ENCODE measurements around the gene MPDU1.
"Not testable (repeated sequence)": the region's sequence is repeated elsewhere in the genome, so short reads cannot be mapped to it uniquely, and the experiment has no call there.

MPDU1 gene

GRCh38 chr17:7625749-7626148, 42.1 kb downstream of the MPDU1 start:
- WGBS (ENCODE audit: insufficient coverage): 100% methylated on average over 11 of the region's 16 CpGs
- H3K9me3 ChIP-seq (ENCODE audit: control extremely low read depth in 1 of 5, control insufficient read depth in 4 of 5, insufficient read depth in 2 of 5, low read depth in 1 of 5, low read length in 4 of 5); DNase-seq; H3K36me3 ChIP-seq (ENCODE audit: control insufficient read depth in 4 of 4, insufficient read depth in 4 of 4, low read length in 3 of 4); H3K27ac ChIP-seq (ENCODE audit: insufficient read depth in 1 of 2, low read depth in 1 of 2, low read length in 2 of 2, poor library complexity in 1 of 2, severe bottlenecking in 2 of 2); H3K4me3 ChIP-seq (ENCODE audit: control insufficient read depth in 1 of 7, extremely low read depth in 1 of 7, insufficient read depth in 4 of 7, low read depth in 2 of 7, low read length in 6 of 7); H3K27me3 ChIP-seq (replicated peaks in 2 of 5; ENCODE audit: control insufficient read depth in 4 of 5, insufficient read depth in 5 of 5, low read length in 4 of 5); POLR2A ChIA-PET: not testable (repeated sequence)
- peaks cover 0 to 12% (median 10%) of the 10 kb centered on the region in 4 experiments for H3K4me1 ChIP-seq (ENCODE audit: control extremely low read depth in 1 of 4, control insufficient read depth in 4 of 4, insufficient read depth in 4 of 4, low read length in 3 of 4)
- CTCF ChIA-PET: interaction anchor here (1.3 kb wide), 1 partner anchor 62 kb away, joined by 3 read pairs; the partner anchor contains the start of gene TP53

DNA sequence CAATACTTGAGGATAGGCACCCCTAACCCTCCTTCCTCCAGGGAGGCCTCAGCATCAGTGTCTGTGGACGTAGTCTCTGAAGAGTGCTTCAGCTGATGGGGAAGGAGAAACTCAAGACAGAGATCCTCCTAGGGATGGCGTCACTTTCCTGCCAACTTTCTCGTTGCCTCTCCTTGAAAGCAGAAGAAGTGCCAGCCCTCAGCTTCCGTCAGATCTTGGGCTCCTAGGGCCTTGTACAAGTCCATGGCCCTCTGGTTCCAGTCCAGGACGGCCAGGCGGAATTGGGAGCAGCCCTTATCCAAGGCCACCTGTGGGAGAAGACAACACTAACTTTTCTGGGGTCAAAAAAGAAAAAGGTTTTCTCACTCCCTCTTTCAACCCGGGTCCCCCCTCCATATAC, 42.7 kb downstream of the MPDU1 start:
- Histone ChIP-seq H3K36me3 (ENCODE audit: control insufficient read depth in 4 of 4, insufficient read depth in 4 of 4, low read length in 3 of 4) (peaks cover 0 to 5% (median 2%) of the 10 kb centered on the region in 4 experiments), H3K27me3 (replicated peaks in 2 of 5; ENCODE audit: control insufficient read depth in 4 of 5, insufficient read depth in 5 of 5, low read length in 4 of 5) (no peaks in the 10 kb centered on the region), H3K4me1 (ENCODE audit: control extremely low read depth in 1 of 4, control insufficient read depth in 4 of 4, insufficient read depth in 4 of 4, low read length in 3 of 4) (peaks cover 0 to 12% (median 10%) of the 10 kb centered on the region in 4 experiments), H3K9me3 (ENCODE audit: control extremely low read depth in 1 of 5, control insufficient read depth in 4 of 5, insufficient read depth in 2 of 5, low read depth in 1 of 5, low read length in 4 of 5) (no peaks in the 10 kb centered on the region), H3K27ac (ENCODE audit: insufficient read depth in 1 of 2, low read depth in 1 of 2, low read length in 2 of 2, poor library complexity in 1 of 2, severe bottlenecking in 2 of 2) (no peak overlapping the region), H3K4me3 (ENCODE audit: control insufficient read depth in 1 of 7, extremely low read depth in 1 of 7, insufficient read depth in 4 of 7, low read depth in 2 of 7, low read length in 6 of 7) (peak overlapping the region in 3 of 7 experiments; percentile 31 to 89 (median 81))
- POLR2A ChIA-PET: no interaction called here
- no peak for DNase-seq
- 88% methylated on average over 7 of the region's 7 CpGs for WGBS (ENCODE audit: insufficient coverage)
- CTCF ChIA-PET: interaction anchor here (0.6 to 2.8 kb wide), 3 partner anchors 12 to 62 kb away, joined by 3 to 17 read pairs (median 5); partner anchors contain the start of genes FXR2, TP53 and WRAP53

DNA sequence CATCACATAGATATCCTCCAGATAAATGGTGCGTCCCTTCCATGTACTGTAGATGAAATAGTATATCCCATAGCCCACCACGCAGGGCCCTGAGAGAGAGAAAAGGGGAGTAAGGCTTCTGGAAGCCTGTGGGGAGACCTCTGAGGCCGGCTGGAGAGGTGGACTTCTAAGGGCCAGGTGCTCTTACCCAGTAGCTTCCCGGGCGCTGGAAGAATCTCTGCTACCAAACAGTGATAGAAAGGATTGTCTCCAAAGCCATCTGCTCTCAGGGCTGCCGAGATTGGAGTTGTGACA, 43.3 kb downstream of the MPDU1 start:
- CTCF ChIA-PET: interaction anchor here (0.6 to 2.8 kb wide), 5 partner anchors 12 to 61 kb away, joined by 3 to 17 read pairs (median 4); partner anchors contain the start of genes FXR2, TP53 and WRAP53
- Histone ChIP-seq H3K27ac (ENCODE audit: insufficient read depth in 1 of 2, low read depth in 1 of 2, low read length in 2 of 2, poor library complexity in 1 of 2, severe bottlenecking in 2 of 2) (peak overlapping the region; percentile 85 to 93), H3K4me1 (ENCODE audit: control extremely low read depth in 1 of 4, control insufficient read depth in 4 of 4, insufficient read depth in 4 of 4, low read length in 3 of 4) (peaks cover 0 to 12% (median 10%) of the 10 kb centered on the region in 4 experiments), H3K4me3 (ENCODE audit: control insufficient read depth in 1 of 7, extremely low read depth in 1 of 7, insufficient read depth in 4 of 7, low read depth in 2 of 7, low read length in 6 of 7) (peak overlapping the region; percentile 35 to 89 (median 83)), H3K27me3 (replicated peaks in 2 of 5; ENCODE audit: control insufficient read depth in 4 of 5, insufficient read depth in 5 of 5, low read length in 4 of 5) (no peaks in the 10 kb centered on the region), H3K9me3 (ENCODE audit: control extremely low read depth in 1 of 5, control insufficient read depth in 4 of 5, insufficient read depth in 2 of 5, low read depth in 1 of 5, low read length in 4 of 5) (no peaks in the 10 kb centered on the region), H3K36me3 (ENCODE audit: control insufficient read depth in 4 of 4, insufficient read depth in 4 of 4, low read length in 3 of 4) (peaks cover 0 to 5% (median 2%) of the 10 kb centered on the region in 4 experiments)
- WGBS (ENCODE audit: insufficient coverage): 20% methylated on average over 1 of the region's 6 CpGs
- POLR2A ChIA-PET: interaction anchor here (1.0 to 1.7 kb wide), 2 partner anchors 55 to 61 kb away, joined by 3 to 8 read pairs; partner anchors contain the start of genes TP53 and WRAP53
- DNase-seq: no peak

DNA sequence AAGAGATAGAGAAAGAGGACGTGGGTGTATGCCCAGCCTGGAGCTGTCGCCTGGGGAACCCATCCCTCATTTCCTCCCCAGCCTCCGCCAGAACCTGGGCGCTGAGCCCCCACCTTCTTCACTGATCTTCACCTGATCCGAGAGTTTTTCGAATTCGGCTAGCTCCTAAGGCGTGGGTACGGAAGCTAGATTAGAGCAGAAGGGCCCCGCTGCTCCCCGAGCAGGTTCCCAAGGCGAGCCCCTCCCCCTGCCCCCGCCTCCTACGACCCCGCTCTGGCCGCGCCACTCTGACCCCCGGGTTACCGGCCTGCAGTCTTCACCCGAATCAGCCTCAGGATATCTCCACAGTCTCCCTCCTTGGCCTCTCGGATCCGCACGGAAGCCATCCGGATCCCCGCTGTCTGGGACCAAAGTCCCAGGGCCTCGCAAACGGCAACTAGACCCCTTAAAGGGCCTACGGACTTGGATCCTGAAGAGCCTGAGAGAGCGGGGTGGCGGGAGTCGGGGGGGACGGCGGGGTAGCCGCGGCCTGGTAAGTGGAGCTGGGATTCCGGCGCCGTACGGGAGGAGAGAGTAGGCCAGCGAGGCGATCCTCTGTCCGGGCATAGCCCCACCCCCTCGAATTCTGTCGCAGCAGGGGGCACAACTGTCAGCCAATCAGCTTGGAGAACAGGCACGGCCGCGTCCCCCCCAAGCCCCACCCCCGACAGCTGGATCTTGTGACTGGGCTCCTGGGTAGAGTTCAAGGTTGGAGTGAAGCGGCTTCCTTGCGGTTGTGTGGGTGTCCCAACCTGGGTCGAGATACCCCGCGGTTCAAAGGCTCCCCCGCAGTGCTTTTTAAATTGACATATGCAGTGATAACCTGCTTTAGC, 43.8 kb downstream of the MPDU1 start, which contains the start of gene SAT2:
TSS of gene SAT2 (minus strand) at position 572 of the 872 bp plus-strand sequence. CDS start at position 386, 186 bp downstream.
- H3K4me1 ChIP-seq (ENCODE audit: control extremely low read depth in 1 of 4, control insufficient read depth in 4 of 4, insufficient read depth in 4 of 4, low read length in 3 of 4): peaks cover 0 to 12% (median 10%) of the 10 kb centered on the region in 4 experiments
- H3K27me3 ChIP-seq (replicated peaks in 2 of 5; ENCODE audit: control insufficient read depth in 4 of 5, insufficient read depth in 5 of 5, low read length in 4 of 5): no peaks in the 10 kb centered on the region
- WGBS (ENCODE audit: insufficient coverage): under 1% methylated on average over 44 of the region's 54 CpGs
- peak within 1 kb of the TSS; percentile 52 to 89 (median 83) for H3K4me3 ChIP-seq (ENCODE audit: control insufficient read depth in 1 of 7, extremely low read depth in 1 of 7, insufficient read depth in 4 of 7, low read depth in 2 of 7, low read length in 6 of 7)
- DNase-seq: peak; percentile 91 to 95 (median 94)
- POLR2A ChIA-PET: interaction anchor here (0.6 to 1.7 kb wide), 9 partner anchors 12 to 223 kb away, joined by 3 to 10 read pairs (median 4); partner anchors contain the start of genes ATP1B2, POLR2A, TP53 and WRAP53
- peaks cover 0 to 5% (median 2%) of the 10 kb centered on the region in 4 experiments for H3K36me3 ChIP-seq (ENCODE audit: control insufficient read depth in 4 of 4, insufficient read depth in 4 of 4, low read length in 3 of 4)
- H3K9me3 ChIP-seq (ENCODE audit: control extremely low read depth in 1 of 5, control insufficient read depth in 4 of 5, insufficient read depth in 2 of 5, low read depth in 1 of 5, low read length in 4 of 5): no peaks in the 10 kb centered on the region
- CTCF ChIA-PET: interaction anchor here (0.7 to 2.8 kb wide), 9 partner anchors 9 to 90 kb away, joined by 3 to 17 read pairs (median 3); partner anchors contain the start of genes DNAH2, FXR2, TP53 and WRAP53
- peak within 1 kb of the TSS; percentile 85 to 93 for H3K27ac ChIP-seq (ENCODE audit: insufficient read depth in 1 of 2, low read depth in 1 of 2, low read length in 2 of 2, poor library complexity in 1 of 2, severe bottlenecking in 2 of 2)

GRCh38 chr17:7629939-7630571, 46.4 kb downstream of the MPDU1 start, which contains the start of gene SHBG:
SHBG (plus strand) TSS chr17:7630135; CDS start chr17:7630173, 38 bp downstream.
- 97% methylated on average over 9 of the region's 13 CpGs for WGBS (ENCODE audit: insufficient coverage)
- H3K4me3 ChIP-seq (ENCODE audit: control insufficient read depth in 1 of 7, extremely low read depth in 1 of 7, insufficient read depth in 4 of 7, low read depth in 2 of 7, low read length in 6 of 7): no peak within 1 kb of the TSS
- ChIA-PET POLR2A (interaction anchor here (1.1 kb wide), 1 partner anchor 56 kb away, joined by 3 read pairs; no protein-coding TSS in a partner anchor), CTCF (interaction anchor here (0.9 to 8.2 kb wide), 7 partner anchors 8 to 58 kb away, joined by 3 to 91 read pairs (median 4); partner anchors contain the start of genes FXR2, TP53 and WRAP53)
- peaks cover 0 to 15% (median 10%) of the 10 kb centered on the region in 4 experiments for H3K4me1 ChIP-seq (ENCODE audit: control extremely low read depth in 1 of 4, control insufficient read depth in 4 of 4, insufficient read depth in 4 of 4, low read length in 3 of 4)
- no peaks in the 10 kb centered on the region for H3K9me3 ChIP-seq (ENCODE audit: control extremely low read depth in 1 of 5, control insufficient read depth in 4 of 5, insufficient read depth in 2 of 5, low read depth in 1 of 5, low read length in 4 of 5)
- no peak within 1 kb of the TSS for H3K27ac ChIP-seq (ENCODE audit: insufficient read depth in 1 of 2, low read depth in 1 of 2, low read length in 2 of 2, poor library complexity in 1 of 2, severe bottlenecking in 2 of 2)
- peaks cover 0 to 5% (median 2%) of the 10 kb centered on the region in 4 experiments for H3K36me3 ChIP-seq (ENCODE audit: control insufficient read depth in 4 of 4, insufficient read depth in 4 of 4, low read length in 3 of 4)
- no peaks in the 10 kb centered on the region for H3K27me3 ChIP-seq (replicated peaks in 2 of 5; ENCODE audit: control insufficient read depth in 4 of 5, insufficient read depth in 5 of 5, low read length in 4 of 5)
- no peak for DNase-seq

GRCh38 chr17:7631398-7632380, 48.0 kb downstream of the MPDU1 start:
- POLR2A ChIA-PET: interaction anchor here (0.7 to 1.3 kb wide), 4 partner anchors 54 to 522 kb away, joined by 3 to 6 read pairs (median 4); partner anchors contain the start of genes TP53 and WRAP53
- Histone ChIP-seq H3K4me3 (ENCODE audit: control insufficient read depth in 1 of 7, extremely low read depth in 1 of 7, insufficient read depth in 4 of 7, low read depth in 2 of 7, low read length in 6 of 7) (no peak overlapping the region), H3K27ac (ENCODE audit: insufficient read depth in 1 of 2, low read depth in 1 of 2, low read length in 2 of 2, poor library complexity in 1 of 2, severe bottlenecking in 2 of 2) (no peak overlapping the region), H3K9me3 (ENCODE audit: control extremely low read depth in 1 of 5, control insufficient read depth in 4 of 5, insufficient read depth in 2 of 5, low read depth in 1 of 5, low read length in 4 of 5) (no peaks in the 10 kb centered on the region), H3K4me1 (ENCODE audit: control extremely low read depth in 1 of 4, control insufficient read depth in 4 of 4, insufficient read depth in 4 of 4, low read length in 3 of 4) (peaks cover 0 to 11% (median 7%) of the 10 kb centered on the region in 4 experiments), H3K36me3 (ENCODE audit: control insufficient read depth in 4 of 4, insufficient read depth in 4 of 4, low read length in 3 of 4) (no peaks in the 10 kb centered on the region), H3K27me3 (replicated peaks in 2 of 5; ENCODE audit: control insufficient read depth in 4 of 5, insufficient read depth in 5 of 5, low read length in 4 of 5) (no peaks in the 10 kb centered on the region)
- CTCF ChIA-PET: interaction anchor here (0.9 to 8.2 kb wide), 19 partner anchors 8 to 112 kb away, joined by 3 to 91 read pairs (median 5); partner anchors contain the start of genes DNAH2, TP53 and WRAP53
- no peak for DNase-seq
- 90% methylated on average over 8 of the region's 11 CpGs for WGBS (ENCODE audit: insufficient coverage)

All from common myeloid progenitor, CD34-positive (primary cell).